Endometrial microvascular endothelial cells (primary cell): ENCODE data around the gene GLRX. TPM values are rescaled to one million over a fixed set of nuclear protein-coding genes. Genes with fewer than 3 reads are reported as not detected.
"Not testable (repeated sequence)": the region's sequence is repeated elsewhere in the genome, so short reads cannot be mapped to it uniquely, and the experiment has no call there.

ENCODE experiments used
- in situ Hi-C: cut with HindIII; loops from 2 replicates; pipeline ENCODE4 v1.10.0; 2017; ENCODE audit warnings: low sequenced_read_pairs, low pct_unique_long_range_greater_than_20kb; ENCODE audit errors: inconsistent ontology term
- total RNA-seq: library from RNA; depleted of rRNA; stranded (reverse); fragments of >200 nt; gene quantifications from one replicate; pipeline ENCODE4 v1.2.3, GENCODE V29; 2015; ENCODE audit errors: inconsistent ontology term

Gene GLRX
- total RNA-seq, 1 donor from 2014 or later, result 59.8 TPM

DNA sequence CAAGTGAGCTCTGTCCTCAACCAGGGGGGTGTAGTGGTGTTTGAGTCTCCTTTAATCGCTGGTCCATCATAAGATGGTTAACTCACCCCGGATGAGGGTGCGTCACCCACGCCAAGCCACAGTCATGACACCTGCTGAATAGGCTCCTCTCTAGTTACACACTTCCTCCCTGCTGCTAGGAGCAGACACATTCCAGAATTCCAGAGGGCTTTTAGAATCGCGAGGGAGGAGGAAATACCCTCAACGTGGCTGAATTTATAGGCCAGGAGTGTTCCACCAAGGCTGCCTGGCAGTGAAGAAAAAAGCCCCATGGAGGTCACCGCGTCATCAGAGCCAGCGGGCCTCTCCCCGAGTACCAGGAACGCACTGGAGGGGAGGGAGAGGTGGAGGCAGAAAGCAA lies 5.1 kb downstream of the GLRX start:
- in situ Hi-C loops, result no loop called here

DNA sequence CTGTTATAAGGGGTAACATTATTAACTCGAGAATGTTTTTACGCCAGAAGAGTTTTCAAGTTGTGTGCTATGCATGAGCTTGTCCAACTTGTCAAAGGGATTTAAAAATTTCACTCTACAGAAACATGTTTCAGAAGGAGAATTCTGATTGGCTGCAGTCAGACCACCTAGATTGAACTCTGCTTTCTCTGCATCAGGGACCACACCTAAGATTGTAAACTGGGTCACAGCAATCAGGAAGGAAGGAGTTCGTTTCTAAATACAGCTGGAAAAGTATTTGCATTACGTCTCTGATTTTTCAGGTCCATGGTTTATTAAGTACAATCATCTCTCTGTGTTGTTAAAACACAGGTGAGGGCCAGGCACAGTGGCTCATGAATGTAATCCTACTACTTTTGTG lies 5.8 kb downstream of the GLRX start:
- in situ Hi-C loops, result no loop called here

DNA sequence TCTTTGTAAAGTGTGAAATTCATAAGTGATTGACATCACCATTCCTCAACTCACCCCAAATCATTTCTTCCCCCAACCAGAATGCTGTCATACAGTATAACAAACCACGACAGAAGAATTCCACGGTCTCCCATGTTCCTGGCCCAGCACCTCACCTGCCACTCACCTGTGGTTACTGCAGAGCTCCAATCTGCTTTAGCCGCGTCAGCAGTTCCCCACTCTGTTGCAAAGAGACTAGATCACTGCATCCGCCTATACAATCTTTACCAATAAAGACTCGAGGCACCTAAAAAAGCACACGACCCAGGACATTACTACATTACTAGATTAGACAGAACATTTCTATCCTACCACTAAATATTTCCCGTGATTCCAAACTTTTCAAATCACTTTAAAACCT lies 6.2 kb downstream of the GLRX start:
- in situ Hi-C loops, result no loop called here

DNA sequence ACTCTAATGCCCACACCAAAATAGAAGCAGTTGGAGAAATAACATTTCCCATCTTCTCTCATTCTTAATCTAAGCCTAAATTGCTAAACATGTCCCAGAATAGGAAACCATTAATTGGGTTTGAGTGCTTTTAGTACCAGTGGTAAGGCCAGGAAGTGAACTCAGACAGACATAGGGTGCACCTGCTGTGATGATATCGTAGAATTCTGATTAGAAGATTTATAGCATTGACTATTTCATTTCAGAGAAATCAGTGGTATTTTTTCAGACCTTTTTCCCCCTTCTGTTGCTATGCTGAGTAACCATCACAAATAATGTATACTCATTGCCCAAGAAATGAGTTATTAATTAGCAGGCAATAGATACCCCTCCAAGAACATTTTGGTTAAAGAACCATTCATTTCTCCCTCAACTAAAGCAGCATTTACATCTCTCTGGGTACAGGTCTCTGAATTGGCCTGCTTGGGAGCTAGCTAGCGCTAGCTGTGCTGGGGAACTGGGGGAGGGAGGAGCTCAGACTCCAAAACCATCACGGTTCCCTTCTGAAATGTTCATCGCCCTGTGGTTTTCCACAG lies 7.3 kb downstream of the GLRX start:
- in situ Hi-C loops, result no loop called here

DNA sequence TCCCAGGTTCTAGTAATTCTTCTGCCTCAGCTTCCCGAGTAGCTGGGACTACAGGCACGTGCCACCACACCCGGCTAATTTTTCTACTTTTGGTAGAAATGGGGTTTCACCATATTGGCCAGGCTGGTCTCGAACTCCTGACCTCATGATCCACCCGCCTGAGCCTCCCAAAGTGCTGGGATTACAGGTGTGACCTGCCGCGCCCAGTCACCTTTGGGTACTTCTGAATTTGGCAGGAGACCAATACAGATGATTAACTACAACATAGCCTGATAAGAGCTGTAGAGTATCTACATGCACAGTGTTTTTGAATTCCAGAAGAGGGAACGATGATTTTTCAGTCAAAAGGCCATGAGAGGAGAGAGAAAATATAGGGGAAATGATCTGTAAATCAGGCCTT lies 9.5 kb downstream of the GLRX start:
- in situ Hi-C loops, result not testable (repeated sequence)

DNA sequence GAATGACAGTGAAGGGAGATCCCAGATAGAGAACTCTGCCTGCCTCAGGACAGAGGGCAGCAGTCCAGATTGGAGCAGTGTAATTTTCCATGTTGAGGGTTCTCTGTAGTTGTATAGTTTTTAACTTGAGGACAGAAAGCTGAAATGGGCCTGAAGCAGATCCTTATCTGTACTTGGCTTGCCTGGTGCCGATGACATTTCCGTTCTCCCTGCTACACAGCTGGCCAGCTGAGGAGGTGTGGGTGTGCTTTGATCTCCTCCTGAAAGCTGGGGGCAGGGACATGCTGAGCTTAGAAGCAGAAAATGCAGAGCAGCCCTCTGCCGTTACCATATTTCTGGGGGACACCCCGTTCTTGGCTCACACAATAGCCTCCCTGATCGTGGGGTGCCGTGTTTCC lies 10.5 kb downstream of the GLRX start:
- in situ Hi-C loops, result no loop called here

DNA sequence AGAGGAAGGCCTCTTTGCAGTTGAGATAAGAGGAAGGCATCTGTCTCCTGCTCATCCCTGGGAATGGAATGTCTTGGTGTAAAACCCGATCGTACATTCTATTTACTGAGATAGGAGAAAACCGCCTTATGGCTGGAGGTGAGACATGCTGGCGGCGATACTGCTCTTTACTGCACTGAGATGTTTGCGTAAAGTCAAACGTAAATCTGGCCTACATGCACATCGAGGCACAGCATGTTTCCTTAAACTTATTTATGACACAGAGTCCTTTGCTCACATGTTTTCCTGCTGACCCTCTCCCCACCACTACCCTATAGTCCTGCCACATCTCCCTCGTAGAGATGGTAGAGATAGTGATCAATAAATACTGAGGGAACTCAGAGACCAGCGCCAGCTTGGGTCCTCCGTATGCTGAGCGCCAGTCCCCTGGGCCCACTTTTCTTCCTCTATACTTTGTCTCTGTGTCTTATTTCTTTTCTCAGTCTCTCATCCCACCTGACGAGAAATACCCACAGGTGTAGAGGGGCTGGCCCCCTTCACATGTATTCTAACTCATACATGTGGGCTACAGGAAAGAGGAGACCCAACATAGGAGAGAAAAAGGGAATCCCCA lies 11.0 kb downstream of the GLRX start:
- in situ Hi-C loops, result not testable (repeated sequence)

DNA sequence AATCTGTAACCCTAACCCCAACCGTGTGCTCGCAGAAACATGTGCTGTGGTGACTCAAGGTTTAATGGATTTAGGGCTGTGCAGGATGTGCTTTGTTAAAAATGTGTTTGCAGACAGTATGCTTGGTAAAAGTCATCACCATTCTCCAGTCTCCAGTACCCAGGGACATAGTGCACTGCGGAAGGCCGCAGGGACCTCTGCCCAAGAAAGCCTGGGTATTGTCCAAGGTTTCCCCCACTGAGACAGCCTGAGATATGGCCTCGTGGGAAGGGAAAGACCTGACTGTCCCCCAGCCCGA lies 11.5 kb downstream of the GLRX start:
- in situ Hi-C loops, result not testable (repeated sequence)

DNA sequence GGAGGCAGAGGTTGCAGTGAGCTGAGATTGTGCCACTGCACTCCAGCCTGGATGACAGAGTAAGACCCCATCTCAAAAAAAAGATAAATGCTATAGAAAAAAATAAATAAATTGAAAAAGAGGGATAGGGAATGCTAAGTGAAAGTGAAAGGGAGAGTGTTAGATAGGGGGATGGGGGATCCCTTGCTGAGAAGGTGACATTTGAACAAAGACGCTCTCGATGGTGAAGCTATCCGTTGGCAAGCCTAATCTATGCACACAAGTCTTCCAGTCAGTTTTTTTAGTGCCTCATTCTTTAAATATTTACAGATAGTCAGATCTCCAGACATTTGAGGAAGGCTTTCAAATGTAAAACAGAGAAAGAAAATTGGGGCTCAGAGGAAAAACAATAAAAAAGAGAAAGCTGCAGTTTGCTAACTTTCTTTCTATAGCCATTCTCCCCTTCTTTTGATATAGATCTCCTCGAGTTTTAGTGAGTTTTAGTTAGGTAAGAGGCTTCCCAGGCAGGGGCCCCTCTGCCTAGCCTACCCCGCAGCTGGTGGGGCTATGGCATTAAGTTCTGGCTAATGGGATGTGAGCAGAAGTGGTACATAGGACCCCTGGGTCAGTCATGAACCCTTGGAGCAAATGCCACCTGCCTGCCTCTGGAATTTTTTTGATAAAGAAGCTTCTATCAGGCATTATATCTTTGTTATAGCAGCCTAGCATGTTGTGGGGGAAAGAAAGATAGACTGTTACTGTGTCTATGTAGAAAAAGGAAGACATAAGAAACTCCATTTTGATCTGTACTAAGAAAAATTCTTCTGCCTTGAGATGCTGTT lies 12.0 kb downstream of the GLRX start:
- in situ Hi-C loops, result no loop called here

DNA sequence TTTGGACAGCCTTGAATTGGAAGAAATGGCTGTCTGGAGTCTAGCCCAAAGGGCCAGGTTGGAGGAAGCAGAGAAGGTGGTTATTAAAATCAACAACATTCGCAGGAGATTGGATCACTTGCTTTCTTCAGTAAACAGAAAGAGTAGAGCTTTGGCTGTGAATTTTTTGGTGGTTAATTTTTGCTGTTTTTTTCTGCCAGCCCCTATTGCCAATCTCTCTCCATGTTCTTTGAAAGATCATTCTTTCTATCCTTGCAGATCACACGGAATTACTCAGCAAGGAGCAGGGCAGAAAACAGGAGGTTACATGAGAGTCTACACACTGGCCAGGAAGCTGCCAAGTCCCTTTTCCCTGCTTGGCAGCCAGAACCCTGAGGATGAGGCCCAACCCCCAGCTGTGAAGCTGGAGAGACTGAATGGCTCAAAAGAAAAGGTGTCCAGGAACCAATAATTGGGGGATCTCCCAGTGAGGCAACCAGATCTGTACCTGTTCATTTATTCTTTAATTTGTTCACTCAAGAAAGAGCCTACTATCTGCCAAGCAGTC lies 13.0 kb downstream of the GLRX start:
- in situ Hi-C loops, result no loop called here

DNA sequence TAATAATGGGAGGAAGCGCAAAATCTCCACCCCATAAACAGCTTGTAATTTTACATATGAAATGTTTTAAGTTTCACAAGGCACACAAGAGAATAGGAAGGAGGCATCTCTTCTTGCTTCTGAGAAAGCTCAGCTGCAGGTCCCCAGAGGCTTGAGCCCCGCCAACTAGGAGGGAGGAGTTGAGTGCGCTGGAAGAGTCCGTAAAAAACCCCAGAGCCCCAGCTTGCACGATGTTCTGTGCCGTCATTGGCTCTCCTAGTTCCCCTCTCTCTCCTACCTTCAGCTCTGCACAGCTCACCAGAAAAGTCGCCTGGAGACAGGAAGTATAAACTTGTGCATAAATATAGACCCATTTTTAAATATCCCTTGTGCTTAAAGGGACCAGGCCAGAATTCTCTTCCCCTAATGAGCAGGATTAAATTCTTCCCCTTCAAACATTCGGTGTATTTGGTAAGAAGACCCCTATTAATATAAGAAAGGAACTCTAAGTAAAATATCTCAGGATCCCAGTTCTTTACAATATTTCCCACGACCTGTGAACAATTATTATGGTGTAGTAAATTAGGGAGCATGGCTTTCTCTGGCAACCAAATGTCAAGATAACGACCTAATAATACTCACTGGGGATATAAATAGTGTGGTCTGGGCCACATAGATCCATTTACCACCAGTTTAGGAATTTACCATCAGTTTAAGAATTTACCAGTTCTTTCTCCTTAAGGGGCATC lies 13.7 kb downstream of the GLRX start:
- in situ Hi-C loops, result no loop called here

DNA sequence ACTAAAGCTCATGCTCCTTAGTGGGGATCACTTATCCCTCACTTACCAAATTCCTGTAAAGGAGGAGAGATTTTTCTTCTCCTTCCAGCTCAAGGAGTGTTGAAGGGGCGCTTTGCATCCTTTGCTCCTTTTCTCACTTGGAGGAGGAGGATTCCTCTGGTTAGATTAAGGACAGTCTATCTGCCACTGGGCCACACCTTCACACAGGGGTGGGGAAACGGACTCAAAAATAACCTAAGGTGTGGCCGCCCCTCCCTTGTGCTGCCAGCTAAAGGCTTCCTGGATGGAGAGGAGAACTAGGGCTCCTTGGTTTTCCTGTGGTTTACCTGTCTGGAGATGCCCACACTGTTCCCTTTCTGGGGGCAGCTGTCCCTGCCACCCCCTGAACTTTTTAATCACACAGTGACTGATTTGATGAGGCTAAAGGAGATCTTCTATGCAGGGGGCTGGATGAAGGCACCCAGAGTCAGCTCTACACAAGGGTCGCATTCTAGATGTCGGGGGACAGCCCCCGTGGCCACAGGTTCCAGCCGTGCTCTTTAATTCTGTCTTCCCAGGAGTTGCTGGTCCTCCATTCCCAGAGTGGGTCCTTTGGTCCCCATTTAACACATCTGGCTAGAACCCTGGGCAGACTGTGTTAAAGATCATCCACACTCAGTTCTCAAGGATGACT lies 14.4 kb downstream of the GLRX start:
- in situ Hi-C loops, result no loop called here

DNA sequence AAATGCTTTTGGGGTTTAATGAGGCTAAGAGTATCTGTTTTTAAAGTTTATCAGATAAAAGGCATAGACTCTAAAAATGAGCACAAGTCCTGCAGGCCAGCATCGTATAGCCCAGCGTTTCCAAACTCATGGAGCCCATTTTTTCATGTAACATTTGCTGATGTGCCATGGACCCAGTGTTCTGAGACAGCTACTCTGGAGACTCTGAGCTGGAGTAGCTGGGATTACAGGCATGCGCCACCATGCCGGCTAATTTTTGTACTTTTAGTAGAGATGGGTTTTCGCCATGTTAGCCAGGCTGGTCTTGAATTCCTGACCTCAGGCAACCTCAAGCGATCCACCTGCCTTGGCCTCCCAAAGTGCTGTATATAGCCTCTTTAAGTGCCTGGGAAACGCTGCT lies 15.8 kb downstream of the GLRX start:
- in situ Hi-C loops, result no loop called here

DNA sequence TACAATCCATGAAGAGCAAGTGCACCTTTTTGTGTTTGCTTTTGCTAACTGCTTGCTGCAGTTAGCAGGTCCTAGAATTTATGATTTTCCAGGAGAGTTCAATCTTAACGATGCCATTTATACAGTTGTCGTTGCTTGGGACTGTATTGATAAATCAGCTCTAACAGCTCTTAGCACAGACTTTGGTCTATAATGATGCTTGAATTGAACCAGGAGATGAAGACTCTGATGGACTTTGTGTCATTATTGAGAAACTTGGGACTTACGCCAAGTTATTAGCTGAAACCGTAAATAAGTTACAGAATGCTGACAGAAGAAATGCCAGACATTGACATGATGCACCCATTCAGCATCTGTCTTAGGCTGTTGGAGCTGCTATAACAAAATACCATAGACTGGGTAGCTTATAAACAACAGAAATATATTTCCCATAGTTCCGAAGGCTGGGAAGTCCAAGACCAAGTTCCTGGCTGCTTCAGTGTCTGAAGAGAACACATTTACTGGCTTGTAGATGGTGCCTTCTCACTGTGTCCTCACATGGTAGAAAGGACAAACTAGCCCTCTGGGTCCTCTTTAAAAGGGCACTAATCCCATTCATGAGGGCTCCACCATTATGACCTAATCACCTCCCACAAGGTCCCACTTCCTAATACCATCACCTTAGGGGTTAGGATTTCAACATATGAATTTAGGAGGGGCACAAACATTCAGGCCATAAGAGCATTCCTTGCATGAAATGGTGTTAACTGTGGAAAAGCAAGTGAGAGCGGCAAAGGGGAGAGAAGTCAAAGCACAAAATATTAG lies 17.6 kb downstream of the GLRX start:
- in situ Hi-C loops, result no loop called here

DNA sequence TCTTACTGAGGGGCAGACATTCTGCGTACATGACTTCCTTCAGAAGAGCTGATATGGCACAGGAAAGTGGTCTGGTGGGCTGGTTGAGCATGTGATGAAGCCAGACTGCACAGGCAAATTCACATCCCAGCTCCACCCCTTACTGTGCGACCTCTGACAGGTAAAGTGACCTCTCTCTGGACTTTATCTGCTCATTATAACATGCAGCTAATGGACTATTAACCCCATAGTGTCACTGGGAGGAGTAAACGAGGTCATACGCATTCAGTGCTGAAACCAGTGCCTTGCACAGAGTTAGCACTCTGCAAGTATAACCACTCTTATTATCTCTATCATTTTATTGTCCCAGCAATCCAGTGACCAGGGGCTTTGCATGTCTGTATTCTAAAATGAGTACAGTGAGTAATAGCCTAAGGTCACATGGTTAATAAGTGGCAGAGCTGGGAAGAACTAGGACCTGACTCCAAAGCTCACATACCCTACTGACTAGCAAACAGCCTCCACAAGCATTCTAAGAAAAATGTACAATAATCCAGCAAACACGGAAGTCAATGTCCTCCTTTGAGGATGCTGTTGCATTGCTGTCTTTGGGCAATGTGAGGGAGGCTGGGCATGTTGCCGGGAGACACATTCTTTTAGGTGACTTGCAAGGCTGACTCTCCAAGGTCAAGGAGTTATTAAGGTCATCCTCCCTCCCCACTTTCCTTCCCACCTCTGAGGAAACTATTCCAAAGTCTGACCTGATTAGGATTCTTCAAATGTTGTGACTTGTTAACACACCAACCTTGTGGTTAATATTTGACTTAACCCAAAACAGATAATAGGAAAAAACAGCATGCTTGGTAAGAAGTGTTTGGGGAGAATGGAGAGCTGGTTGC lies 19.0 kb downstream of the GLRX start:
- in situ Hi-C loops, result no loop called here

DNA sequence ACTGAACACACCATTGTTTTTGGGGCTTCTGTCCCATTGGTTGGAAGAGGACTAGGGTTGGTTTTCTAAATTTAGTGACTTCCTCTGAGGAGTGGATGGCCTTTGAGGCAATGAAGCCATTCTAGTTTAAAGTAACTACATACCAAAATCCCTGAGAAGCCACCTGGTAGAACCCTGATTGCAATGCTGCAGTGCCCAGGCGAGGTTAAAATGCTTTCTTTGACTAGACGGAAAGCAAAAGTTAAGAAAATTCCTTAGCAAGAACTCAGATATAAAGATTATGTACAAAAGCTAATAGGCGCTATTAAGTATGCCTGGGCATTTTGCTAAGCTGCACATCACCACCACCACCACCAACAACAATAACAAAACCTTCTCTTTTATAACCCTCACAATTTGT lies 20.6 kb downstream of the GLRX start:
- in situ Hi-C loops, result no loop called here

DNA sequence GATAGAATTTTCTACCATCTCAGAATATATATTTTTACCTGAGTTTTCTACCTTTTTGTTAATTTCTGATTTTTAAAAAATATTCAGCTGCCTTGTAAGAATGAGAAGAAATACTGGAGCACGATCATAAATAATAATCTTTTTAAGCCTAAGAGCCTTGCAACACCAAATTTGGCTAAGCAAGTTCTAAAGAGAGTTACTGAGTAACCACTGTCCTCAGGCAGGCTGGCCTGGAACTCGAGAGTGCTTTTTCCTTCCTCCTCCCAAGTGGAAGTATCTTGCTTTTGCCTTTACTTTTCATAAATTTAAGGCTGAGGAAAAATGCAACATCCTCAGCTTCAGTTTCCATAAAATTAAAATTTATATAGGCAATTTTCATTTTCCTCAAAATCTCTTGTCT lies 21.0 kb downstream of the GLRX start:
- in situ Hi-C loops, result no loop called here

DNA sequence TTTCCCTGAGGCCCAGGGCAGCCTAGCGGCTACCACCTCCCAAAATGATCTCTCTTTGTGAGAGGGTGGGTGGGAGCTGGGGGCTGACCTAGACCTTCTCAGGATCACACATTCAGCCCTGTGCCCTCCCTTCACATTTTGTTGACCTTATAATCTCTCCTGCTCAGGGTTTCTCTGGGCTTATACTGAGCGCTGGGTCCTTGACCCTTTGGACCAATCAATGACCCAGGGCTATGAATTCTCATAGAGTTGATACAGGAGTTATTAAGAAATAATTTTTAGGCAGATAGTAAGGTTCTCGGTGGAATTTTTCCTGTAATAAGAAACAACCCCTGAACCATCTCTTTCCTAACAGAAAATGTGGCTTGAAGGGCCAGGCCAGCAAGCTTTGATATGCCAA lies 22.0 kb downstream of the GLRX start:
- in situ Hi-C loops, result no loop called here
